Measurements from ENCODE around the gene GCLC.

Gene GCLC

DNA sequence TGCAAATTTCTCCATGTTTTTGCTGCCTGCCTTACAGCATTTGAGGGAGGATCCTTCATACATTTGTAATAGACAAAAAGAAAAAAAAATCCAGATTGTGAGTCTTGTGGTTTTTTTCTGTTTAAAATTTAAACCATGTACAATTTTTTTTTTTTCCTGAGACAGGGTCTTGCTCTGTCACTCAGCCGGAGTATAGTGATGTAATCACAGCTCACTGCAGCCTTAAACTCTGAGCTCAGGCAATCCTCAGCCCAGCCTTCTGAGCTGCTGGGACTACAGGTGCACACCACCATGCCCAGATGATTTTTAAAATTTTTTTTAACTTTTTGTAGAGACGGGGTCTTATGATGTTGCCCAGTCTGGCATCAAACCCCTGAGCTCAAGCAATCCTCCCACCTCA lies 97.0 kb downstream of the GCLC start:
- DNase-seq (ENCODE audit: low read depth) = no peak

Data from activated gamma-delta T cell treated with anti-CD3 and anti-CD28 coated beads, Interleukin-2, amount 50 U/mL, for 16 hours (primary cell).